ENCODE measurements around the gene RHO.

DNA sequence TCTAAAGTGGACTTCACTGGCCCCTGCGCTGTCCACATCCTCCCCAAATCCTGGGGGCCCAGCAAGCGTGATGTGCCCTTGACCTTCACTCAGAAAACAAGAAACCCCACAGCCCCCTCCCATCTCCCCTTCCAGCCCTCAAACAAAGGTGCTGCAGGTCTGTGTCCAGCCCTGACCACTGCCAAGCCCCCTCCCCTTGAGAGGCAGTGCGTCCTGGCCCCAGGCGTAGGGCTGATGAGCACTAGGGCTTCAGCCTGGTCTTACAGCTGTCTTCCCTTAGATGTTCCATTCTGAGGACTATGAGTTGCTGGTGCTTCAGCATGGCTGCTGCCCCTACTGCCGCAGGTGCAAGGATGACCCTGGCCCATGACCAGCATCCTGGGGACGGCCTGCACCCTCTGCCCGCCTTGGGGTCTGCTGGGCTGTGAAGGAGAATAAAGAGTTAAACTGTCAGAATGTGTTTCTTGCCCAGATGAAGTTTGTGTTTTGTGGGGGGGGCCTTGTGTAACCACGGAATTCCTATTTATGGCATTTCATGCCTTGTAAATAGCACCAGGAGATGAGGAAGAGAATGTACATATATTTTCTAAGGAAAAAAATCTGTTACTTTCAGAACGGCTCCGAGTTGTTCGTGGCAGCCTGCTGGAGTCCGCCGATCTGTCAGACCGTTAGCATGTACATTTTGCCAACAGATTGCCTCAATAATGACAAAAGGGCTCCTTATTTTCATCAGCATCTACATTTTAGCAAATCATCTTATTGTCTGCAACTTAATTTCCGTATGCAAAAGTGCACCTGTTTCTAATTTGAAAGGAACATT lies 8.3 kb upstream of the RHO start:
- TF ChIP-seq CTCF (IDR thresholded peaks at IDR 0.05) (no peak), POLR2A (IDR thresholded peaks at IDR 0.05) (no peak), EP300 (IDR thresholded peaks at IDR 0.05) (no peak), POLR2AphosphoS5 (IDR thresholded peaks at IDR 0.05) (no peak)
